ENCODE measurements around the gene ECI2. TPM values are rescaled to one million over a fixed set of nuclear protein-coding genes. Genes with fewer than 3 reads are reported as not detected.

The ECI2 gene
- total and polyA plus RNA-seq, 2 of the 13 experiments (the other 11 are each of a cell fraction or from before 2014, with no cell fraction given), result 78.5 to 228 TPM

DNA sequence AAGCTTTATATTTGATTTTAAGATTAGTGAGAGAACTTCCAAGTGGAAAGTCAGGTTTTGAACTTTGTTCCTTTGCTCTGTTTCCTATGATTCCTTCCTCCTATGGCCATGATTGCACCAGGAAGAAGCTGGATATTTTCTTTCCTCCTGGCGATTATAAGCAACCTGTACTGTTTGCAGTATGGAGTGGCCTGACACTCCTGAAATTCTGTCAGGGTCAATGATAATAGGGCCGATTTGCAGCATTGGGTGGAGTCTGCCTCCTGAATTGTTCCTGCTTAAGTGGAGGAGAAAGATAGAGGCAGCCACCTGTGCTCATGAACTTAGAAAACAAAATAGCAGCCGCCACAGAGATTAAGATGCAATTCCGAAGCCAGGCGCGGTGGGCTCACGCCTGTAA is 46.7 kb downstream of the ECI2 start:
- CTCF ChIA-PET (ENCODE audit: low intra/inter-chr PET ratio, low total read pairs), result no interaction called here
- no peaks in the 10 kb centered on the region for H4K20me1 ChIP-seq (ENCODE audit: insufficient read depth, low read length)
- in situ Hi-C loops (cut with HindIII; ENCODE audit: extremely low pct_ligation_motif_present, low pct_unique_long_range_greater_than_20kb) (no loop called here), intact Hi-C loops (cut with micrococcal nuclease; ENCODE audit: unreplicated experiment) (no loop called here)
- TF ChIP-seq NPAS2 (CRISPR knock-in tag; IDR thresholded peaks at IDR 0.05; ENCODE audit: borderline replicate concordance) (no peak), HNF4A (CRISPR knock-in tag; IDR thresholded peaks at IDR 0.05) (peak; percentile 32; the same call in 1 of the 2 replicates), MIER3 (CRISPR knock-in tag; IDR thresholded peaks at IDR 0.05; ENCODE audit: borderline replicate concordance) (no peak), THYN1 (CRISPR knock-in tag; IDR thresholded peaks at IDR 0.05; ENCODE audit: borderline replicate concordance, low read depth) (no peak), HMG20A (CRISPR knock-in tag; IDR thresholded peaks at IDR 0.05; ENCODE audit: borderline replicate concordance) (no peak), HDAC2 (CRISPR knock-in tag; IDR thresholded peaks at IDR 0.05) (no peak), NFKB2 (CRISPR knock-in tag; IDR thresholded peaks at IDR 0.05; ENCODE audit: borderline replicate concordance) (no peak), KDM1A (CRISPR knock-in tag; IDR thresholded peaks at IDR 0.05) (no peak), PRPF4 (IDR thresholded peaks at IDR 0.05; ENCODE audit: low read depth, low read length, poor library complexity, severe bottlenecking) (no peak), ELF3 (CRISPR knock-in tag; IDR thresholded peaks at IDR 0.05) (peak; percentile 29; the same call in 1 of the 2 replicates), ZMYM4 (CRISPR knock-in tag; IDR thresholded peaks at IDR 0.05) (peak; percentile 11; the same call in 1 of the 2 replicates)
- TF ChIP-seq, protein P1, sequence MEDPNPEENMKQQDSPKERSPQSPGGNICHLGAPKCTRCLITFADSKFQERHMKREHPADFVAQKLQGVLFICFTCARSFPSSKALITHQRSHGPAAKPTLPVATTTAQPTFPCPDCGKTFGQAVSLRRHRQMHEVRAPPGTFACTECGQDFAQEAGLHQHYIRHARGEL (CRISPR knock-in tag; IDR thresholded peaks at IDR 0.05), result no peak
- TF ChIP-seq, protein P2, sequence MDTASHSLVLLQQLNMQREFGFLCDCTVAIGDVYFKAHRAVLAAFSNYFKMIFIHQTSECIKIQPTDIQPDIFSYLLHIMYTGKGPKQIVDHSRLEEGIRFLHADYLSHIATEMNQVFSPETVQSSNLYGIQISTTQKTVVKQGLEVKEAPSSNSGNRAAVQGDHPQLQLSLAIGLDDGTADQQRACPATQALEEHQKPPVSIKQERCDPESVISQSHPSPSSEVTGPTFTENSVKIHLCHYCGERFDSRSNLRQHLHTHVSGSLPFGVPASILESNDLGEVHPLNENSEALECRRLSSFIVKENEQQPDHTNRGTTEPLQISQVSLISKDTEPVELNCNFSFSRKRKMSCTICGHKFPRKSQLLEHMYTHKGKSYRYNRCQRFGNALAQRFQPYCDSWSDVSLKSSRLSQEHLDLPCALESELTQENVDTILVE (CRISPR knock-in tag; IDR thresholded peaks at IDR 0.05), result no peak
- TF ChIP-seq, protein P3, sequence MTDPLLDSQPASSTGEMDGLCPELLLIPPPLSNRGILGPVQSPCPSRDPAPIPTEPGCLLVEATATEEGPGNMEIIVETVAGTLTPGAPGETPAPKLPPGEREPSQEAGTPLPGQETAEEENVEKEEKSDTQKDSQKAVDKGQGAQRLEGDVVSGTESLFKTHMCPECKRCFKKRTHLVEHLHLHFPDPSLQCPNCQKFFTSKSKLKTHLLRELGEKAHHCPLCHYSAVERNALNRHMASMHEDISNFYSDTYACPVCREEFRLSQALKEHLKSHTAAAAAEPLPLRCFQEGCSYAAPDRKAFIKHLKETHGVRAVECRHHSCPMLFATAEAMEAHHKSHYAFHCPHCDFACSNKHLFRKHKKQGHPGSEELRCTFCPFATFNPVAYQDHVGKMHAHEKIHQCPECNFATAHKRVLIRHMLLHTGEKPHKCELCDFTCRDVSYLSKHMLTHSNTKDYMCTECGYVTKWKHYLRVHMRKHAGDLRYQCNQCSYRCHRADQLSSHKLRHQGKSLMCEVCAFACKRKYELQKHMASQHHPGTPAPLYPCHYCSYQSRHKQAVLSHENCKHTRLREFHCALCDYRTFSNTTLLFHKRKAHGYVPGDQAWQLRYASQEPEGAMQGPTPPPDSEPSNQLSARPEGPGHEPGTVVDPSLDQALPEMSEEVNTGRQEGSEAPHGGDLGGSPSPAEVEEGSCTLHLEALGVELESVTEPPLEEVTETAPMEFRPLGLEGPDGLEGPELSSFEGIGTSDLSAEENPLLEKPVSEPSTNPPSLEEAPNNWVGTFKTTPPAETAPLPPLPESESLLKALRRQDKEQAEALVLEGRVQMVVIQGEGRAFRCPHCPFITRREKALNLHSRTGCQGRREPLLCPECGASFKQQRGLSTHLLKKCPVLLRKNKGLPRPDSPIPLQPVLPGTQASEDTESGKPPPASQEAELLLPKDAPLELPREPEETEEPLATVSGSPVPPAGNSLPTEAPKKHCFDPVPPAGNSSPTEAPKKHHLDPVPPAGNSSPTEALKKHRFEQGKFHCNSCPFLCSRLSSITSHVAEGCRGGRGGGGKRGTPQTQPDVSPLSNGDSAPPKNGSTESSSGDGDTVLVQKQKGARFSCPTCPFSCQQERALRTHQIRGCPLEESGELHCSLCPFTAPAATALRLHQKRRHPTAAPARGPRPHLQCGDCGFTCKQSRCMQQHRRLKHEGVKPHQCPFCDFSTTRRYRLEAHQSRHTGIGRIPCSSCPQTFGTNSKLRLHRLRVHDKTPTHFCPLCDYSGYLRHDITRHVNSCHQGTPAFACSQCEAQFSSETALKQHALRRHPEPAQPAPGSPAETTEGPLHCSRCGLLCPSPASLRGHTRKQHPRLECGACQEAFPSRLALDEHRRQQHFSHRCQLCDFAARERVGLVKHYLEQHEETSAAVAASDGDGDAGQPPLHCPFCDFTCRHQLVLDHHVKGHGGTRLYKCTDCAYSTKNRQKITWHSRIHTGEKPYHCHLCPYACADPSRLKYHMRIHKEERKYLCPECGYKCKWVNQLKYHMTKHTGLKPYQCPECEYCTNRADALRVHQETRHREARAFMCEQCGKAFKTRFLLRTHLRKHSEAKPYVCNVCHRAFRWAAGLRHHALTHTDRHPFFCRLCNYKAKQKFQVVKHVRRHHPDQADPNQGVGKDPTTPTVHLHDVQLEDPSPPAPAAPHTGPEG (CRISPR knock-in tag; IDR thresholded peaks at IDR 0.05), result no peak
- TF ChIP-seq, protein P4, sequence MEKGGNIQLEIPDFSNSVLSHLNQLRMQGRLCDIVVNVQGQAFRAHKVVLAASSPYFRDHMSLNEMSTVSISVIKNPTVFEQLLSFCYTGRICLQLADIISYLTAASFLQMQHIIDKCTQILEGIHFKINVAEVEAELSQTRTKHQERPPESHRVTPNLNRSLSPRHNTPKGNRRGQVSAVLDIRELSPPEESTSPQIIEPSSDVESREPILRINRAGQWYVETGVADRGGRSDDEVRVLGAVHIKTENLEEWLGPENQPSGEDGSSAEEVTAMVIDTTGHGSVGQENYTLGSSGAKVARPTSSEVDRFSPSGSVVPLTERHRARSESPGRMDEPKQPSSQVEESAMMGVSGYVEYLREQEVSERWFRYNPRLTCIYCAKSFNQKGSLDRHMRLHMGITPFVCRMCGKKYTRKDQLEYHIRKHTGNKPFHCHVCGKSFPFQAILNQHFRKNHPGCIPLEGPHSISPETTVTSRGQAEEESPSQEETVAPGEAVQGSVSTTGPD (CRISPR knock-in tag; IDR thresholded peaks at IDR 0.05), result no peak
- H3K4me3 ChIP-seq (replicated peaks in 1 of 3; ENCODE audit: insufficient read depth in 1 of 3, low read depth in 2 of 3, low read length in 3 of 3), result no peak overlapping the region
- peaks cover 35% of the 10 kb centered on the region for H3K4me1 ChIP-seq (ENCODE audit: insufficient read depth, low read length)
- no peak overlapping the region for H3K27ac ChIP-seq (ENCODE audit: extremely low read length, insufficient read depth, low read length)
- WGBS (ENCODE audit: low lambda C conversion rate), result 56% methylated on average over 7 of the region's 7 CpGs
- H2AFZ ChIP-seq (ENCODE audit: low read length), result no peak overlapping the region
- H3K36me3 ChIP-seq (replicated peaks in 1 of 2; ENCODE audit: control insufficient read depth in 1 of 2, insufficient read depth in 2 of 2, low read length in 2 of 2), result no peaks in the 10 kb centered on the region
- DNase-seq (ENCODE audit: low spot score), result no peak
- H3K9me3 ChIP-seq (ENCODE audit: low read length), result no peaks in the 10 kb centered on the region
- peak; percentile 17; the same call in 2 of the 3 replicates for ATAC-seq
- BruUV-seq (replicated peaks), result no TSS peak
- no peaks in the 10 kb centered on the region; a peak in 1 of 5 replicates for H3K27me3 ChIP-seq (ENCODE audit: control insufficient read depth in 1 of 2, insufficient read depth in 2 of 2, low read length in 2 of 2)
- no peak for FAIRE-seq
- no peak overlapping the region for H3K9ac ChIP-seq (ENCODE audit: insufficient read depth, low read depth, low read length)
- H3K4me2 ChIP-seq (ENCODE audit: low read depth, low read length), result peak overlapping the region; percentile 29; the same call in 1 of the 2 replicates
- no peaks in the 10 kb centered on the region for H3K79me2 ChIP-seq (ENCODE audit: insufficient read depth, low read length)
- POLR2A ChIA-PET, result interaction anchor here (1.6 kb wide), 1 partner anchor 68 kb away, joined by 3 read pairs; a partner anchor contains a TSS

Data from HepG2 (cell line).